Uterus (tissue), 4 donors: ENCODE data around the gene NCMAP. TPM values are rescaled to one million over a fixed set of nuclear protein-coding genes. Genes with fewer than 3 reads are reported as not detected.

Experiments
- DNase-seq, 2 donors: peaks; one replicate each; pipeline ENCODE4 v3.0.0-alpha.2; 2019 to 2020
- H3K27ac ChIP-seq, 2 donors: fragments of 200-600 bp; sonication (generic); 1 replicate in 1 of 2; 2 replicates in 1 of 2; pipeline ENCODE4 v1.5.1; 2016 to 2018
- H3K27me3 ChIP-seq, 2 donors: fragments of 200-600 bp; sonication (generic); one replicate each; pipeline ENCODE4 v1.5.1; 2018 to 2019; ENCODE audit warnings: control low read depth in 1 of 2
- H3K36me3 ChIP-seq, 2 donors: fragments of 200-600 bp; sonication (generic); one replicate each; pipeline ENCODE4 v1.5.1; 2019; ENCODE audit warnings: control low read depth in 1 of 2
- H3K4me1 ChIP-seq, 2 donors: fragments of 200-600 bp; sonication (generic); one replicate each; pipeline ENCODE4 v1.5.1; 2018 to 2019; ENCODE audit warnings: control low read depth in 1 of 2
- H3K4me3 ChIP-seq, 2 donors: fragments of 200-600 bp; sonication (generic); 1 replicate in 1 of 2; 2 replicates in 1 of 2; pipeline ENCODE4 v1.5.1; 2018 to 2019; ENCODE audit warnings: mild to moderate bottlenecking in 1 of 2
- H3K9me3 ChIP-seq, 2 donors: fragments of 200-600 bp; sonication (generic); one replicate each; pipeline ENCODE4 v1.5.1; 2019; ENCODE audit warnings: control low read depth in 1 of 2
- POLR2A ChIP-seq, 2 donors: fragments of 450-650 bp; IDR thresholded peaks; one replicate each; pipeline ENCODE4 v1.6.1; 2016; ENCODE audit warnings: antibody characterized with exemption in 2 of 2, mild to moderate bottlenecking in 1 of 2, moderate library complexity in 1 of 2
- intact Hi-C: fragments of 100-400 bp; cut with DNase I; formaldehyde crosslinking; loops from one replicate; pipeline ENCODE4 v1.15.1; 2023; ENCODE audit warnings: low total_unique reads
- total RNA-seq, 4 donors: library from RNA; depleted of rRNA in 3 of 4; stranded (reverse); fragments of >200 nt in 3 of 4; gene quantifications; one replicate each; pipeline versions ENCODE4 v1.1.0 to v1.2.4, GENCODE V29; 2014 to 2023
- TF ChIP-seq, protein P1 (sequence below), 4 experiments: fragments of 200-600 bp in 2 of 4; fragments of 450-650 bp in 2 of 4; sonication (generic) in 2 of 4; IDR thresholded peaks; one replicate each; pipeline ENCODE4 v1.5.1; 2016 to 2019; ENCODE audit warnings: antibody characterized with exemption in 4 of 4, mild to moderate bottlenecking in 2 of 4, moderate library complexity in 1 of 4
- donor health status: DM: yes; HTN: yes; CAD: no.

The NCMAP gene
- total RNA-seq, 4 donors from 2014 or later, result 0.18 to 0.48 TPM; not detected in 2

DNA sequence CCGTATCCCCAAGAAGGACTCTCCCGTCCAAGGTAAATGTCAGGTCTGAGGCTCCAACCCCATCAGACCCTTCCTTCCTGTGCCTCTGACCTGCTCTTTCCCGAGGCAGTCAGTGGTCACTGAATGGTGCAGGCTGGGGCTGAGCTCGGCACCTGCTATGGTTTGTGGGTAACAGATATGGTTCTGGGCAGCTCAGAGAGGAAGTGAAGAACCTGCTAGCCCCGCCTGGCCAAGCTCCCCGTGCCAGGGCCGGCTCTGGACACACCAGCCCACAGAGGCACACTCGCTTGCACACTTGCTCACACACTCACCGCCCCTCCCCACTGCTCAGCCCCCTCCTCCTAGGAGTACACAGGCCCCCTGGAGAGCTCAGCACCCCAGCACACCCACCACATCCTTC, 16.4 kb downstream of the NCMAP start:
- Histone ChIP-seq H3K9me3 (no peaks in the 10 kb centered on the region), H3K27me3 (no peaks in the 10 kb centered on the region), H3K4me3 (no peak overlapping the region), H3K27ac (no peak overlapping the region), H3K4me1 (no peaks in the 10 kb centered on the region), H3K36me3 (no peaks in the 10 kb centered on the region)
- TF ChIP-seq POLR2A (IDR thresholded peaks at IDR 0.05), result no peak
- TF ChIP-seq, protein P1, sequence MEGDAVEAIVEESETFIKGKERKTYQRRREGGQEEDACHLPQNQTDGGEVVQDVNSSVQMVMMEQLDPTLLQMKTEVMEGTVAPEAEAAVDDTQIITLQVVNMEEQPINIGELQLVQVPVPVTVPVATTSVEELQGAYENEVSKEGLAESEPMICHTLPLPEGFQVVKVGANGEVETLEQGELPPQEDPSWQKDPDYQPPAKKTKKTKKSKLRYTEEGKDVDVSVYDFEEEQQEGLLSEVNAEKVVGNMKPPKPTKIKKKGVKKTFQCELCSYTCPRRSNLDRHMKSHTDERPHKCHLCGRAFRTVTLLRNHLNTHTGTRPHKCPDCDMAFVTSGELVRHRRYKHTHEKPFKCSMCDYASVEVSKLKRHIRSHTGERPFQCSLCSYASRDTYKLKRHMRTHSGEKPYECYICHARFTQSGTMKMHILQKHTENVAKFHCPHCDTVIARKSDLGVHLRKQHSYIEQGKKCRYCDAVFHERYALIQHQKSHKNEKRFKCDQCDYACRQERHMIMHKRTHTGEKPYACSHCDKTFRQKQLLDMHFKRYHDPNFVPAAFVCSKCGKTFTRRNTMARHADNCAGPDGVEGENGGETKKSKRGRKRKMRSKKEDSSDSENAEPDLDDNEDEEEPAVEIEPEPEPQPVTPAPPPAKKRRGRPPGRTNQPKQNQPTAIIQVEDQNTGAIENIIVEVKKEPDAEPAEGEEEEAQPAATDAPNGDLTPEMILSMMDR (IDR thresholded peaks at IDR 0.05), result no peak
- intact Hi-C loops, result no loop called here
- no peak for DNase-seq

DNA sequence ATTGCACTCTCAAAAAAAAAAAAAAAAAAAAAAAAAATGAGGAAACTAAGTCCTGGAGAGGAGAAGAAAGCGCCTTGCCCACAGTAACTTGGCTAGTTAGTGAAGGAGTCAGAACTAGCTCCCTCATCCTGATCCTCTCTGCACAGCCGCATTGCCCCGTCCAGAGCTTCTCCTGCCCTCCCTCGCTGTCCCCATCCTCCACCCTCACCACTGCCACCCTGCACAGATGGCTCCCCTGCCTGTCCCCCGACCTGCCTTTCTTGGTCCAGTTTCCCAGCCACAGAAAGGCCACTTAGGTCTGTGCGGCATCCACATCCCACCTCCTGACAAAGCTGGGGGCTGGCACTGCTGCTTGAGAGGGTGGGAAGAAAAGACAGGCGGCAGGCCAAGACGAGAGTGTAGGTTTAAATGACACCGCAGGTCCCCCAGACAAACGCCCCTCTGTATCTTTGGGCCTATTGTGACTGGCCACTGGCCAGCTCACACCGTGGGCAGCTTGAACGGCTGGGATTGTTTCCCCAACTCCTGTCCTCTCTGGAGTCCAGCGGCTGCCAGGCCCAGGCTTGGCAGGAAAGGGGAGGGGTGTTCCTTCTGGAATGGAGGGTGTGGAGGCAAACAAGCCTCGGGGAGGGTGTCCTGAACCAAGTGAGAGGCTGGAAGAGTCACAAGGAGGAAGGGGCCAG, 20.2 kb downstream of the NCMAP start:
- Histone ChIP-seq H3K4me3 (no peak overlapping the region), H3K36me3 (no peaks in the 10 kb centered on the region), H3K27ac (no peak overlapping the region), H3K27me3 (no peaks in the 10 kb centered on the region), H3K4me1 (no peaks in the 10 kb centered on the region), H3K9me3 (no peaks in the 10 kb centered on the region)
- DNase-seq, result no peak
- intact Hi-C loops, result no loop called here
- TF ChIP-seq POLR2A (IDR thresholded peaks at IDR 0.05), result no peak

DNA sequence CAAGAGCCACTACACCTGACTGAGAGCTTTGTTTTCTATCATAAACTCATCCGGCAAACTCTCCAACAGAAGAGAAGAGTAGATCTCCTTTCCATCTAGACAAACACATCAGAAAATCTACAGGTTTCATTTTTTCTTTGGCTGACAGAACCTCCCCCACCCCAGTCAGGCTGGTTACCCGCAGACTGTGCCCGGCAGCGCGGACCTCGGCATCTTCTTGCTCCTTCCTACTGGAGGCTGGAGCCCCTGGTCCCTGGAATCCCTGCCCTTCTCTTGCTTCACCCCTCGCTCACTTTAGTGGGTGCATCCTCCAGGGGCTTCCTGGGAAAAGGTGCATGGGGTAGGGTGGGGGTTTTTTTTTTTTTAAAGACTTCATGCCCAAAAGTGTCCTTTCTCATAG, 23.0 kb downstream of the NCMAP start:
- intact Hi-C loops, result no loop called here
- Histone ChIP-seq H3K27ac (no peak overlapping the region), H3K4me1 (no peaks in the 10 kb centered on the region), H3K4me3 (no peak overlapping the region), H3K9me3 (no peaks in the 10 kb centered on the region), H3K27me3 (no peaks in the 10 kb centered on the region), H3K36me3 (no peaks in the 10 kb centered on the region)
- DNase-seq, result no peak
- TF ChIP-seq, protein P1 (IDR thresholded peaks at IDR 0.05), result no peak
- no peak for TF ChIP-seq POLR2A (IDR thresholded peaks at IDR 0.05)

DNA sequence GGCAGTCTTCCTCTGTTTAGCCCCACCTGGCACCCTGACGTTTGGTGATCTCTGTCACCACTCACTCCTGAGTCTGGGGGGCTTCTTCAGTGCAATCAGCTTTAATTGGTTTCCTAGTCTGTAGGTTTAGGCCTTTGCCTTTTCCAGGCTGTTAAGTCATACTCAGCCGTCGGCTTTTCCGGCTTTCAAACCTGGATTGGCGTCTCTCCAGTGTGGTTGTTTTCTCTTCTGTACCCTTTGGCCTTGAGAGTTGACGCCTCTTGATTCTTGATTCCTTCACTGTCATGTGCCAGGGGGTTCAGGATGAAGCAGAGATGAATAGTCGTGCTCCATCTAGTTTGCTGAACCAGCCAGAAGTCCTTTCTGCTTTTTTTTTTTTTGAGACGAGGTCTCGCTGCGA, 24.9 kb downstream of the NCMAP start:
- Histone ChIP-seq H3K27me3 (no peaks in the 10 kb centered on the region), H3K4me1 (no peaks in the 10 kb centered on the region), H3K27ac (no peak overlapping the region), H3K36me3 (no peaks in the 10 kb centered on the region), H3K4me3 (no peak overlapping the region), H3K9me3 (no peaks in the 10 kb centered on the region)
- TF ChIP-seq, protein P1 (IDR thresholded peaks at IDR 0.05), result no peak
- TF ChIP-seq POLR2A (IDR thresholded peaks at IDR 0.05), result no peak
- DNase-seq, result no peak
- intact Hi-C loops, result no loop called here

DNA sequence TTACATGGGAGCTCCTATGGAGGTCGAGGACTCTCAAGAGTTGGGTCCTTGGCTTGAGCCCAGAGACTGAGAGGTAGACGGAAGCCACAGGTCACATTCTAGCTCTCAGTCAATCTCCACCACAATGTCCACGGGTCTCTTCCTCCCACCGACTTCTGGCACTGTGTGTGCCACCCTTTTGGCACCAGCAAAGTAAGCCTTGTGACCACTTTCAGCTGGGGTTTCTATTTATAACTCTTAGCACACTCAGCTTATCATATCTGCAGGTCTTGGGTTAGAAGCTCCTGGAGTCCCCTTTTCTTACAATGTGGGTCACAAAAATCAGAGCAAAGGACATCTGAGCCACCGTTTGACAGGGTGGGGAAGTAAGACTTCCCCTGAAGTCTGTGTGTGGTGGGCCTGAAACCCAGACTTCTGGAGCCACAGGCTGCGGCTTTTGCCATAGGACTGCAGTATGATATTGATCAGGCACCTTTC, 28.3 kb downstream of the NCMAP start:
- Histone ChIP-seq H3K27me3 (no peaks in the 10 kb centered on the region), H3K27ac (no peak overlapping the region), H3K4me3 (no peak overlapping the region), H3K36me3 (no peaks in the 10 kb centered on the region), H3K9me3 (no peaks in the 10 kb centered on the region), H3K4me1 (no peaks in the 10 kb centered on the region)
- TF ChIP-seq, protein P1 (IDR thresholded peaks at IDR 0.05), result no peak
- TF ChIP-seq POLR2A (IDR thresholded peaks at IDR 0.05), result no peak
- intact Hi-C loops, result no loop called here
- DNase-seq, result no peak
